Left hindlimb (tissue), 1 donor: ENCODE data around the gene CCNI.

Experiments
- DNase-seq: peaks from one replicate; pipeline ENCODE4 v3.0.0-alpha.2; 2018

Gene CCNI

DNA sequence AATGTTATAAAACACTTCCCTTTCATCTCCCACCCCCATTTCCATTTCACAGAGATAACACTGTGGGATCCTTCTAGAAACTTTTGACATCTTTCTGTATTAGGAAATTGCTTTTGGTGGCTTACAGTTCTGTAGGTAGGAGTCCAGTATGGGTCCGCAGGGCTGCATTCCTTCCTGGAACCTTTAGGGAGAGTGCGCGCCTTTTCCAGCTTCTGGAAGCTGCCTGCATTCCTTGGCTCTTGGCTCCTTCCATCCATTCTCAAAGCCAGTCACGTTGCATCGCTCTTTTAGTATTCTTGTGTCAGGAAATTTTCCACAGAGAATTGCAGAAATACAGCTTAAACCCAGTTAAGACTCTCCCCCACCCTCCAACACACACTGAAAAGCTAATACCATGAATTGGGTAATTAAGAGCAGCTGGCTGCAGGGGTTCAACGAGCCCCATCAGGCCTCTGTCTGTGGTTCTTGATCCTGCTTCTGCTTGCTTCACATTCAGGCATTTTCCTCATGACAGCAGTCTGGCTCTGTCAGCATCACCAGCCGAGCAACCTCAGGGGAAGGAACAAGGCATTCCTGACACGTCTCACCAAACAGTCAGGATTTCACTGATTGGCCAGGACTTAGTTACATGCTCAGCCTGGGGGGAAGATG lies 77.4 kb downstream of the CCNI start:
- no peak for DNase-seq

DNA sequence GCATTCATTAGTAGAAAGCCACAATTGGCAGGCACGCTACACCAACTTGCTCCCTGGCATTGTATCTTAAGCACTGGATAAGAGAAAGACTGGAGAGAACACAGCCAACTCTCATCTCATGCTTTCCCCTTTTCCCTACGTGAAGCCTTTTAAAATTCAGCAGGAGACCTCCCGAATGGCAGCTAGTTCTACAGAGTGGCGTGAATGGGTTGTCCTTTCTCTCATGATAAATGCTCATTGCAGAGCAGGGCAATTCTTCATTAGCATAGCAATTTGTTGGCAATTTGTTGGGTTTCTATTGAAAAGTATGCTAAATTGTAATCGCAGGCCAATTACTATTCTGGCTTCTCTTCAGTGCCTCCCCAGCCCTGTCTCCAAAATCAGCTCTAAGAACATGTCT lies 78.3 kb downstream of the CCNI start:
- no peak for DNase-seq
